ENCODE measurements around the gene KIAA1755.
A peak's percentile ranks its signal among the peaks of the same experiment; 100 is the strongest.

Gene KIAA1755

GRCh38 chr20:38167328-38167850, 93.1 kb downstream of the KIAA1755 start:
- no peak overlapping the region for H3K4me3 ChIP-seq (ENCODE audit: low read depth, low read length)
- no peak for TF ChIP-seq CTCF (IDR thresholded peaks at IDR 0.05; ENCODE audit: low read depth, low read length, missing control alignments)
- DNase-seq (ENCODE audit: low read depth): no peak
- in situ Hi-C loops (cut with HindIII; ENCODE audit: low sequenced_read_pairs): loop anchor here (5.0 kb wide), 1 partner anchor 95 kb away; no protein-coding TSS in a partner anchor

GRCh38 chr20:38166703-38167233, 93.8 kb downstream of the KIAA1755 start:
- no peak for TF ChIP-seq CTCF (IDR thresholded peaks at IDR 0.05; ENCODE audit: low read depth, low read length, missing control alignments)
- DNase-seq (ENCODE audit: low read depth): no peak
- in situ Hi-C loops (cut with HindIII; ENCODE audit: low sequenced_read_pairs): loop anchor here (5.0 kb wide), 1 partner anchor 94 kb away; no protein-coding TSS in a partner anchor
- H3K4me3 ChIP-seq (ENCODE audit: low read depth, low read length): no peak overlapping the region

- no peak overlapping the region for H3K4me3 ChIP-seq (ENCODE audit: low read depth, low read length)
- DNase-seq (ENCODE audit: low read depth): no peak
- TF ChIP-seq CTCF (IDR thresholded peaks at IDR 0.05; ENCODE audit: low read depth, low read length, missing control alignments): no peak
- in situ Hi-C loops (cut with HindIII; ENCODE audit: low sequenced_read_pairs): loop anchor here (5.0 kb wide), 1 partner anchor 94 kb away; no protein-coding TSS in a partner anchor
Measured at GRCh38 chr20:38165966-38166702, 94.4 kb downstream of the KIAA1755 start.

GRCh38 chr20:38165089-38165965, 95.2 kb downstream of the KIAA1755 start, which contains the start of gene TGM2:
TGM2 (minus strand) TSS chr20:38165270; CDS start chr20:38165198, 72 bp downstream.
- in situ Hi-C loops (cut with HindIII; ENCODE audit: low sequenced_read_pairs): loop anchor here (5.0 kb wide), 1 partner anchor 93 kb away; no protein-coding TSS in a partner anchor
- peak; percentile 76 for TF ChIP-seq CTCF (IDR thresholded peaks at IDR 0.05; ENCODE audit: low read depth, low read length, missing control alignments)
- H3K4me3 ChIP-seq (ENCODE audit: low read depth, low read length): peak within 1 kb of the TSS; percentile 51
- no peak for DNase-seq (ENCODE audit: low read depth)

- TF ChIP-seq CTCF (IDR thresholded peaks at IDR 0.05; ENCODE audit: low read depth, low read length, missing control alignments): no peak
- in situ Hi-C loops (cut with HindIII; ENCODE audit: low sequenced_read_pairs): loop anchor here (5.0 kb wide), 1 partner anchor 92 kb away; no protein-coding TSS in a partner anchor
- DNase-seq (ENCODE audit: low read depth): no peak
- peak overlapping the region; percentile 51 for H3K4me3 ChIP-seq (ENCODE audit: low read depth, low read length)
Measured at GRCh38 chr20:38164624-38165088, 95.9 kb downstream of the KIAA1755 start.

- in situ Hi-C loops (cut with HindIII; ENCODE audit: low sequenced_read_pairs): no loop called here
- peak overlapping the region; percentile 51 for H3K4me3 ChIP-seq (ENCODE audit: low read depth, low read length)
- DNase-seq (ENCODE audit: low read depth): no peak
- no peak for TF ChIP-seq CTCF (IDR thresholded peaks at IDR 0.05; ENCODE audit: low read depth, low read length, missing control alignments)
Measured at GRCh38 chr20:38164069-38164468, 96.5 kb downstream of the KIAA1755 start.

All from astrocyte of the cerebellum (primary cell).